NCI-H1417 treated with DMSO at 0.1 percent for 48 hours (cell line): ENCODE results near the gene AOAH.
A peak's percentile ranks its signal among the peaks of the same experiment; 100 is the strongest.
"Not testable (repeated sequence)": the region's sequence is repeated elsewhere in the genome, so short reads cannot be mapped to it uniquely, and the experiment has no call there.

Experiments used
- DNase-seq: peaks from one replicate; lab custom pipeline; 2025; lab: John Stamatoyannopoulos, UW

Gene AOAH

GRCh38 chr7:36507475-36508440 lies 216.5 kb downstream of the AOAH start:
- no peak for DNase-seq

GRCh38 chr7:36506820-36507219 lies 217.5 kb downstream of the AOAH start:
- no peak for DNase-seq

DNA sequence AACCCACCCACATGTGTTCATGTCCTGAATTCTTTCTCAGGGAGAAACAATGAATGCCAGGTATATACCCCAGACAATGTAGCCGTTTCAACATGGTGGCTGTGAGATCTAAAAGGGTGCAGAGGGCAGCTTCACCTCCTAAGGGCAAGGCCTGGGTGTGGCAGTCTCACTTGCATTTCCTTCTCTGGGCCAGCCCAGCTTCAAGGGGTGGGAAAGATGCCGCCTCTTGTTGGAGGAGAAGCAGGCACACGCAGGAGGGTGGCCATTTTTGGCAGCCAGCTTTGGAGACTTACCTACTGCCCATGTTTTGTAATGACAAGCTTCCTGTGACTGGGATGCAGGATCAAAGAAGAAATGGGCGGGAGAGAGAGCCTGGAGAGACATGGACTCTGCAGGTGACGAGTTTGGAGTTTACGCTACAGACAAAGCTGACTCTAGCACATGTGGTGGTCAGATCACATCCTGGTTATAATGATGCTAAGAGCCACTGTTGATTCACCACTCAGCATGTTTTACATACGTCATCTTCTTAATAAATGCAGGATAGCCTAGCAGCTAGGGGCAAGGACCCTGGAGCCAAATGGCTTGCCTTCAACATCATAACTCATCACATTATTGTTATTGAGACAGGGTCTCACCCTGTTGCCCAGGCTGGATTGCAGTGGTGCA lies 218.0 kb downstream of the AOAH start:
- no peak for DNase-seq

GRCh38 chr7:36504617-36505016 lies 219.7 kb downstream of the AOAH start:
- DNase-seq = not testable (repeated sequence)

- DNase-seq = not testable (repeated sequence)
These were observed 220.1 kb downstream of the AOAH start for GRCh38 chr7:36504216-36504615.

GRCh38 chr7:36497775-36498174 lies 226.5 kb downstream of the AOAH start:
- DNase-seq = no peak

DNA sequence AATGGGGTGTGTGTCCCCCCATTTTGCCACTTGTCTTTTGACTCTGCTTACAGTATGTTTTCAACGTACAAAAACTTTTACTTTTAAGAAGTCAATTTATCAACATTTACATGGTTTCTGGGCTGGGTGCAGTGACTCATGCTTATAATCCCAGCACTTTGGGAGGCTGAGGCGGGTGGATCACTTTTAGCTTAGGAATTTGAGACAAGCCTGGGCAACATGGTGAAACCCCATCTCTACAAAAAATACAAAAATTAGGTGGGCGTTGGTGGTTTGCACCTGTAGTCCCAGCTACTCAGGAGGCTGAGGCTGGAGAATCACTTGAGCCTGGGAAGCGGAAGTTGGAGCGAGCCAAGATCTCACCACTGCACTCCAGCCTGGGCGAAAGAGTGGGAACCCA lies 227.1 kb downstream of the AOAH start:
- not testable (repeated sequence) for DNase-seq

DNA sequence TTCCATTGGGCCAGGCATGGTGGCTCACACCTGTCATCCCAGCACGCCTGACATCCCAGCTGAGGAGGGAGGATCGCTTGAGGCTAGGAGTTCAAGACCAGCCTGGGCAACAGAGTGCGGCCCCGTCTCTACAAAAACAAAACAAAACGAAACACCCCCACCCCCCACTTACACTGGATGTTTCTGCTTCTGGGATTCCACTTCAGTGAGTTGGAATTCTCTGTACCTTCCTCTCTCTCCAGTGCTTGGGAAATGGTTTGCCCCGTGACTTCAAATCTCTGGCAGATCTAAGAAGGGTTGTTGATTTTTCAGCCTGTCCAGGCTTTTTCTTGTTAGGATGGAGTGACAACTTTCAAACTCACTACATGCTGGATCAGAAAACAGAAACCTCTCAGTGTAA lies 227.7 kb downstream of the AOAH start:
- no peak for DNase-seq

GRCh38 chr7:36491317-36491716 lies 233.0 kb downstream of the AOAH start:
- no peak for DNase-seq

- no peak for DNase-seq
These were observed 233.9 kb downstream of the AOAH start for GRCh38 chr7:36490419-36490830.

DNA sequence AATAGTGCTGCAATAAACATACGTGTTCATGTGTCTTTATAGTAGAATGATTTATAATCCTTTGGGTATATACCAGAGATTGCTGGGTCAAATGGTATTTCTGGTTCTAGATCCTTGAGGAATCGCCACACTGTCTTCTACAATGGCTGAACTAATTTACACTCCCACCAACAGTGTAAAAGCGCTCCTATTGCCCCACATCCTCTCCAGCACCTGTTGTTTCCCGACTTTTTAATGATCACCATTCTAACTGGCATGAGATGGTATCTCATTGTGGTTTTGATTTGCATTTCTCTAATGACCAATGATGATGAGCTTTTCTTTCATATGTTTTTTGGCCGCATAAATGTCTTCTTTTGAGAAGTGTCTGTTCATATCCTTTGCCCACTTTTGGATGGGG lies 235.6 kb downstream of the AOAH start:
- not testable (repeated sequence) for DNase-seq

DNA sequence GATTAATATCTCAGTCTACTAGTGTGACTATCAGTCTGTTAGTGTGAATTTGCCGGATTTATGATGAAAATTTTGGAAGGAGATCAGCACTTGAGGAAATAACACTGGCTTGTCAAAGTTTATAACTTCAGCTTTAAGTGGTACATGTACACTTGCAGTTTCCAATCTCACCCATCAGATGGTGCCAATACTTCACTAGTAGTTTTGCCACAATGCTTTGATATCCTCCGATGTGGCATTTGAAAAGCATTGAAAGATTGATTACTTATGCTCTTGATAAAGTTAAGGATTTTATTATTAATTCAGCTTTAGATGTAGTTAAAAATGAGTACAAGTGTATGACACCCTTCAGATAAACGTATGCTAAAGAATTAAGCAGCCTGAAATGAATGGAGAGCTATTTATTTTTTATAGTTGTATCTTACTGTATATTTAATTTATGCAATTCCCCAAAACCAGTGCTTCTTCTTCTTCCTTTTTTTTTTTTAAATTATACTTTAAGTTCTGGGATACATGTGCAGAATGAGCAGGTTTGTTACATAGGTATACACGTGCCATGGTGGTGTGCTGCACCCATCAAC lies 236.4 kb downstream of the AOAH start:
- peak; percentile 83 for DNase-seq

DNA sequence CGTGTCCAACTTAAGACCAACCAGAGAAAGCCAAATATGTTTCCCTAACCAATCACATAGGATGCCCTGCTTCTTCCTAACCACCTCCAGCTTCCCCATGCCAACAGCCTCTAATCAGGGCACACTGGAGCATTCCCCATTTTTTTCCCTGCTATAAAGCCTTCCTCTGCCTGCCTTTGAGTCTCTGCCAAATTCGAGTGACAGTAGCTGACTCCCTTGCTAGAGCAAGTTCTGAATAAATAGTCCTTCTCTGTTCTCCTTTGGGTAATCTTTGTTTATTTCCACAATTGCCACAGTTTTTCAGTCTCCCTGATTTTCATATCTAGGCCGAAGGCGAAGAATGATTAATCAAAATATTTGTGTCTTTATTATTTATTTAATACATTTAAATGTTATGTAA lies 238.0 kb downstream of the AOAH start:
- DNase-seq = no peak

- no peak for DNase-seq
These were observed 240.0 kb downstream of the AOAH start for GRCh38 chr7:36484265-36484664.

- DNase-seq = not testable (repeated sequence)
These were observed 240.4 kb downstream of the AOAH start for GRCh38 chr7:36483853-36484252.

DNA sequence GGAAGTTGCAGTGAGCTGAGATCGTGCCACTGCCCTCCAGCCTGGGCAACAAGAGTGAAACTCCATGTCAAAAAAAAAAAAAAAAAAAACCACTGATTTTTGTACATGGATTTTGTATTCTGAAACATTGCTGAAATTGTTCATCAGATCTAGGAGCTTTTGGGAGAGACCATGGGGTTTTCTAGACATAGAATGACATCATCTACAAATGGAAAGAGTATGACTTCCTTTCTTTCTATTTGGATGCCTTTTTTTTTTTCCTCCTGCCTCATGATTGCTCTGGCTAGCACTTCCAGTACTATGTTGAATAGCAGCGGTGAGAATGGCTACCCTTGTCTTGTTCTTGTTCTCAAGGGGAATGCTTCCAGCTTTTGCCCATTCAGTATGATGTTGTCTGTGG lies 245.5 kb downstream of the AOAH start:
- no peak for DNase-seq

DNA sequence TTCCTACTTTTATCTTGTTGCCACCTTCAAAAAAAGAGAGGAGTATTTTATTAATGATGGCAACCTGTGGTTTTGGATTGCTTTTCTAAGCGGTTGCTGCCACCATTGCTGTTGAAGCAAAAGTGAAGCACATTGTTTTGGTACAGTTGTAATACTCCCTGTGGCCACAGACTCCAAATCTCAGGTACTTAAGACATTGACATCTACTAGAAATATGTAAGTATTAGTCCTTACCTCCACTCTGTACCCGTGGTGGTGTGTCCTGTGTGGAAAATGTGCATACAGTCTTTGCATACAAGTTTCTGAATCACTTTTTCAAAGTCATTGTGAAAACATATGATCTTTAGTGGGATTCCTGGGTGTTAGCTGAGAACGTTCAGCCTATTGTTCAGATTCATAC lies 248.9 kb downstream of the AOAH start:
- DNase-seq = no peak

DNA sequence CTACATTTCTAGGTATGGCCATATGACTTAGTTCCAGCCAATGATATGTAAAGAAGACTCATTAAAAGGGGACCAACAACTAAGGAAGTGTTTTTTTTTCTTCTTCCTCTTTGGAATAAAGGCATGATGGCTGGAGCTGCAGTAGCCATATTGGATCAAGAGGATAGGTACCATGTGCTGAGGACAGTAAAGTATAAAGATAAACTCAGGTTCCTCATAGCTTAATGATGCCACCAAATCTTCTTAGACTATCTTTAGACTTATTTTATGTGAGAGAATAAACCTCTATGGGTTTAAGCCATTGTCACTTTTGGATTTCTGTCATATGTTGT lies 249.3 kb downstream of the AOAH start:
- DNase-seq = no peak

GRCh38 chr7:36474283-36475010 lies 249.8 kb downstream of the AOAH start:
- no peak for DNase-seq

- no peak for DNase-seq
These were observed 250.6 kb downstream of the AOAH start for GRCh38 chr7:36473454-36474282.

GRCh38 chr7:36472141-36472729 lies 252.1 kb downstream of the AOAH start:
- no peak for DNase-seq
